Cerebellar cortex (tissue), 1 donor: ENCODE data around the gene OGFR.

Experiments used
- DNase-seq: peaks from one replicate; pipeline ENCODE4 v3.0.0-alpha.2; 2015; ENCODE audit warnings: low spot score

The OGFR gene

GRCh38 chr20:62825333-62825985, 20.8 kb downstream of the OGFR start:
- no peak for DNase-seq

GRCh38 chr20:62825986-62826645, 21.5 kb downstream of the OGFR start:
- DNase-seq: no peak

GRCh38 chr20:62826646-62827310, 22.1 kb downstream of the OGFR start:
- DNase-seq: no peak

- DNase-seq: no peak
These were observed 22.8 kb downstream of the OGFR start for GRCh38 chr20:62827311-62828038.

GRCh38 chr20:62828051-62828450, 23.4 kb downstream of the OGFR start:
- DNase-seq: no peak

GRCh38 chr20:62828511-62829230, 24.0 kb downstream of the OGFR start:
- DNase-seq: no peak

- no peak for DNase-seq
These were observed 24.9 kb downstream of the OGFR start for GRCh38 chr20:62829231-62830230.

GRCh38 chr20:62830251-62830650, 25.6 kb downstream of the OGFR start:
- no peak for DNase-seq

GRCh38 chr20:62830821-62831220, 26.2 kb downstream of the OGFR start:
- no peak for DNase-seq

- DNase-seq: no peak
These were observed 26.7 kb downstream of the OGFR start for GRCh38 chr20:62831361-62831788.

GRCh38 chr20:62831854-62832211, 27.2 kb downstream of the OGFR start:
- no peak for DNase-seq

- DNase-seq: no peak
These were observed 27.7 kb downstream of the OGFR start for GRCh38 chr20:62832212-62832922.

GRCh38 chr20:62832951-62833391, 28.3 kb downstream of the OGFR start:
- no peak for DNase-seq

GRCh38 chr20:62834967-62835730, 30.5 kb downstream of the OGFR start:
- no peak for DNase-seq

GRCh38 chr20:62835931-62836861, 31.6 kb downstream of the OGFR start:
- no peak for DNase-seq

GRCh38 chr20:62836967-62837490, 32.4 kb downstream of the OGFR start:
- DNase-seq: no peak

- no peak for DNase-seq
These were observed 33.1 kb downstream of the OGFR start for GRCh38 chr20:62837790-62838127.
